Nucleus accumbens (tissue), 56 donors: ENCODE measurements around the gene EHD1.

ENCODE experiments used
- DNase-seq, 56 donors: peaks; one replicate each; lab custom pipeline; 2025; lab: John Stamatoyannopoulos, UW

Gene EHD1

DNA sequence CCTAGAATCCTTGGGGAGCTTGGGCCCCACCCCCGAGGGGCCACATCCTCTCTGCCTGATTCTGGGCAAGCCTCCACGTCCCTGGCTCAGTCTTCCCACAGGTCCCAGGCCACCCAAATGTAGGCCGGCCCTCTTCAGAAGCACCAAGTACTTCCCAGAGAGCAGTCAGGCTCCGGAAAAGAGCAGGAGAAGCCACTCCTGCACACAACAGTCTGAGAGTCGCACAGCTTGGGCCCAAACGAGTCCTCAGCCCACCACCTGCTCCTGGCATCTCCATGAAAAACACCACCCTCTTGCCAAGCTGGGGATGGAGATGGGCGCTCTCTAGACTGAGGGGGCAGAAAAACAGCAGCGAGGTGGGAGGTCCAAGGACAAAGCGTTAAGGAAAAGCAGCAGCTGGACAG, 15.4 kb downstream of the EHD1 start:
- DNase-seq: peak in 1 of 56 donors; percentile 20

DNA sequence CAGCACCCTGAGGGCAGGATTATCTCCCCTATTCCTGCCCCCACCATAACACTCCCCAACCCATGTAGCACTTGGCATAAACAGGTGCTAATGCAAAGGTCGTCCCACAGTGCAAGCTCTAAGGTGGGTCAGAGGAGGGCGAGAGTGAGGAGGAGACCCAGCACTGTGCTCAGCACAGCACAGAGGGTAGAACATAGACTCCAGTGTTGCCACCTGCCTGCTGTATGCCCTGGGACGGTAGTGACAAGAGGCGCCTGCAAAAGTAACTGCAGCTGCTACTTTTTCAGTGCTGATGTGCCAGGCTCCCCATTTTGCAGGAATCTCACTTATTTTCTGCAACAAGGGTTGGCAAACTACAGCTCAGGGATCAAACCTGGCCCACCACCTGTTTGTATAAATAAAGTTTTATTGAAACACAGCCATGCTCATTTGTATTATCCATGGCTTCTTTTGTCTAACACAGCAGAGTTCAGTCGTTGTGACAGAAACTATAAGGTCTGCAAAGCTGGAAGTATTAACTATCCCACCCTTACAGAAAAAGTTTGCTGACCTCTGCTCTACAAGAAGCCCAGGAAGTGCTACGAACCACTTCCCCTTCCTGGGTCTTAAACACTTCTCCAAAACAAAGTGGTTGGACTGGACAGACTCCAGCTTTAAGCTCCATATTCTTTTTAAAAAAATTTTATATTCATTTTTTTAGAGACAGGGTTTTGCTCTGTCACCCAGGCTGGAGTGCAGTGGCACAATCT, 17.0 kb downstream of the EHD1 start:
- DNase-seq: no peak

DNA sequence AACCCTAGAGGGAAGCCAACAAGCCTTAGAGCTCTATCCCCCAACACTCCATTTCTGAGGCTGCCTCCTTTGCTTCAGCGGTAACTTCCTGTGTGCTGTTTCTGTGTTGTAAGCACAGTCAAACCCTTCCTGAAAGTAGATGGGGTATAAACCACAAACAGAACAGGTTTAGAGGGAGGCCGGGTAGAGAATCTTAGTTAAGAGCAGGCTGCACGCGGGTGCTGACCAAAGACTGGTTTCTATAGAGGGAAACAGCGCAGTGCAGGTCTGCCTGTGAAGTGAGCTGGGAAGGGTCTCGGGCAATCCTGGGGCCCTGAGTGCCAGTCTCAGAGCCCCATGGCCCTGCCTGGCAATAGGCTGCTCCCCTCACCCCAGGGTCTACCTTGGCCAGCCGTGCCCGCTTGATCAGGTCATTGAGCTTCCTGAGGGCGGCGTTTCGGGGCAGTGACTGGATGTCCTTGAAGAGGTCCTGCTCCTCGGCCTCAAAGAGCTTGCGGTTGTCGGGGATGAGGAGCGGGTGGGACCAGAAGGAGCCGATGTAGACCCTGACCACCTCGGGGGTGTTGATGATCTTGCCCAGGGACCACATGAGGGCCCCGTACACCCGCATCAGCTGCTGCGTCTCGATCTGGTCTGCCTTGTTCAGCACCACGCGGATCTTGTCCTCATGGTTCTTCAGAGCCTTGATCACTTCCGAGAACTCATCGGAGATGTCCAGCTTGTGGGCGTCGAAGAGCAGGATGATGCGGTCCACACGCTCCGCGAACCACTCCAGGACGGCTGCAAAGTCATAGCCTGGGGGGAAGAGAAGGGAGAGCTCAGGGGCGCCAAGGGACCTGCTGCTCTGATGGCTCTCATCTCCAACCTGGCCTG, 18.6 kb downstream of the EHD1 start:
- DNase-seq: no peak

DNA sequence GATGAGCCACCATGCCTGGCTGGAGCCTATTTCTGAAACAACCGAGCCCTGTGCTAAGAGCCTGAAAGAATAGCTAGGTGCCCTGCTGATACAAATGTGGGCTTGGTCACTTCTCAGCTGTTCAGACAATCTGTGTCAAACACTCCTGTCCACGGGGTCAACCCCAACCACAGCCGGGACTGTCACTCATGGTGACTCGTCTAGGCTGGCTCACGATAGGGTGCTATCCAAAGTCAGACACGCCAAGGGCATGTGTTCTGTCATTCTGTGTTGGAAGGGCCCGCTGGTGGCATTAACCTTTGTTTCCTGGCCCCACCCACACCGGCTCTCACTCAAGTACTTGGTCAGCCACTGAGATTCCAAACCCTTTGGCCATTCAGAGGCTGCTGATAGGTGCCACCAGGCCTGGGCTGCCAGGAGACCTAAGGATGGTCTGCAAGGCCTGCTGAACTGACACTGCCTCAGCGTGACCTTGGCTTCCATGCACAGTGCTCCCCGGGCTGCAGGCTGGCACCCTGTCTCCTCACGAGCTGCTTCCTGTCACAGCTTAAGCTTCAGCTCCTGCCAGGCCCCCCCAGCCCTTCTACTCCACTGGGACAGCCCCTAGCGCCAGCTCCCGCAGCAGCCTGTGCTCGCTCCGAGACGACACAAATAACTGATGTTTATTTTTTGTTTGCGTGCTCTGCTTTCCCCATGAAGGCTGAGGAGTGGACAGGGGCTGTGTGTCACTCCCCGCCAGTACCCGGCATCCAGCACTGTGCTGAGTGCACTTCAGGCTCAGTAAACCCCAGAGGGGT, 19.8 kb downstream of the EHD1 start:
- no peak for DNase-seq

DNA sequence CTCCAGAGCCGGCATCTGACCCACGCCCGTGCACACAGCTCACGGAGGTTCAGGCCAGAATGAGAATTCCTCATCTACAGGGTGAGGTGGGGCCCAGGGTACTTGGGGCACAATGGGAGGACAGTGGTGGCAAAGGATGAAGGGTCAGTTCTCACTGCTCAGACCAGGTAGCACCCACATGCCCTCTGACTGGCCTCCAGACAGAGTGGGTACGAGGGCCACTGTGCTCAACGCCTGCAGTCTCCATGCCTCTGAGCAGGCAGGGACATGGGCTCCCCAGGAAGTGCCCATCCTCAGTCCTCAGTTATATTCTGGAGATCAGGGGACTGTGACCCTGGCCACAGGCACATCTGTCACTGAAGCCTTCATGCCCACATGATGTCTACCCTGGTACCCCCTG, 20.9 kb downstream of the EHD1 start:
- DNase-seq: no peak

DNA sequence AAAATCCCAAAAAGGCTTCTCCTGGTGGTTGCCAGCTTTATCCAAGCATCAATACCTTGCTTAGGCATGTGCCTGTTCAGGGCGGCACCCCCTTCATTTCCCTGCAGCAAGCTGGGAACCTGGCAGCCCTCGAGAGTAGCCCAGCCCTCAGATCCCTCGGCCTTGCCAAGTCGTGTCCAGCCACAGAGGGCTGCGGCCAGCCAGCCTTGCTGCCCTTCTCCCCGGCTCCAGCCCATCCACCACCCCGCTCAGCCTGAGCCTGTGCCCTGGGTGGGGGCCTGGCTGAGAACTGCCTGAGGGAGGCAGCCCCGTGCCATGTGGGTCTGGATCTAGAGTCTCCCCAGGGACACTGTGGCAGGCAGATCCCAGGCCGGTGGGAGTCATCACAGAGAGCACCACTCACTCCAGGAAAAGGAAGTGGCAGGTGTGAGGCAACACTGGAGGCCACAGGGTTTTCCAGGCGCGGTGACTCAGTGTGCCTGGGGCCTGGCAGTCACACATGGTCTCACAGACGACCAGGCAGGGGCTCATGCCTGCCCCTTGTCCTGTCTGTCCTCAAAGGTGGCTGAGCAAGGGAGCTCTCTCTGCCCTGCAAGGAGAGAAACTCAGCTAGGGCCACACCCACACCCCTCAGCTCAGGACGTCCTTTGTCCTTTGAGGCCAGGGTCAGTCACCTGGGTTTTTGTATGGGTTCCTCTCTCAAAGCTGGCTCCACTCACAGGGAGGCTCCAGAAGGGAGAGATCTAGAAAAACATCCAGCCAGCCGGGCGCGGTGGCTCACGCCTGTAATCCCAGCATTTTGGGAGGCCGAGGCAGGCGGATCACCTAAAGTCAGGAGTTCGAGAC, 21.8 kb downstream of the EHD1 start:
- DNase-seq: peak in 21 of 56 donors; percentile 10 to 61 (median 32)

DNA sequence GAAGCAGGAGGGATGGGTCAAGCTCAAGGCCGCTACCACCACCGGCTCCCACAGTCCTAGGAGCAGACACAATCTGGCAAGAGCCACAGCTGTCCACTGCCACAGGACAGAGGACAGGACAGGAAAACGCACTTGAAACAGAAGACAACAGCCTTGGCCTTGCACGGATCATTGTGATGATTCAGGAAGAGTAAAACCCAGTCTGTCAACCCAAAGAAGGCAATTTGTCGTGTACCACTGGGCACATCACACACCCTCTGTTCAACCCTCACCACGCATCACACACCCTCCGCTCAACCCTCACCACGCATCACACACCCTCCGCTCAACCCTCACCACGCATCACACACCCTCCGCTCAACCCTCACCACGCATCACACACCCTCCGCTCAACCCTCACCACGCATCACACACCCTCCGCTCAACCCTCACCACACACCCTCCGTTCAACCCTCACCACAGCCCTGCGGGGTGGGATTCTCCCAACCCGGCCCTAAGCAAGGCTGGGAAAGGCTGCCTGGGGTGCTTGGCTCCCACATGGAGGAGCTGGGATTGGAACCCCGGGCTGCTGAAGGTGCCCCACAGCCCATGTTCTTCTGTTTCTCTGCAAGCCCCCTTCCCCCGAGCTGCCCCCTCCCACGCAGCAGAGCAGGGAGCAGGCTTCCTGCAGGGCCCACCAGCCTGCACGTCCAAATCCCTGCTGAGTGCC, 22.7 kb downstream of the EHD1 start:
- no peak for DNase-seq

DNA sequence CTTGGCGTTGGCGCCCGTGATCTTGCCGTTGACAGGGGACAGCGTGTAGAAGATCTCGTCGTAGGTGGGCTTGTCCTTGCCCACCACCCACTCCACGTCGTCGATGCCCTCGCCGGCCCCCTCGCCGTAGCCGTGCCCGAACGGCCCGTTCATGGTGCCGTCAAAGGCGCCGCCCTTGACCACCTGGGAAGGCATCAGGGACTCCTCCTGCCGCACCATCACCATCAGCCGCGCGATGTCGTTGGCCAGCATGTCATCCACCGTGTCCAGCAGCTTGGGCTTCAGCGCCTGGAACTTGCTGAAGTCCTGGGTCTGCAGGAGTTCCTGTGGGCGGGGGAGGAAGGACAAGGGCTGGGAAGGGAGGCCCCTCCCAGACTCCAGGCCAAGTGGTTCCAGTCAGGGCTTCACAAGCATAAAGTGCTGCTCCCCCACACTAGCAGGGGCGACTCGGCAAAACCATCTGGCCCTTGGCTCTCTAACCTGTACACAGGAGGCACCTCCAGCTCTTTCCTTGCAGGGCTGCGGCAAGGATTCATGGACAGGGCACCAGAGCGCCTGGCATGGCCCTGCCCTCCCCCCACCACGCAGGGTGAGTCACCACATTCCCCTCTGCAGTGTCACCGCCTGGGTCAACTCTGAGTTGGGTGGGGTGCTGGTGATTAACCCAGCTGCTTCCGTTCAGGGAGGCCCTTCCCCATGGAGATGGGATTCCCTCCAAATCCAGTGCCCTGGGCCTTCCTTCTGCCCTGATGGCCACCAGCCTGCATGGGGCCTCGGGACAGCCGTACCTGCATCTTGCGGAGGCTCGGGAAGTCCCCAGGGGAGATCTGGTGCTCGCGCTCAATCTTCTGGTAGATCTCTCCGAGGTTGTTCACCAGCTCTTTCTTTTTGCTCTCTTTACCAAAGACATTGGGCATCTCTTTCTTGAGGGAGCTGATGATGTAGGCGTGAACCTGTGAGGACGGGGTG, 23.6 kb downstream of the EHD1 start:
- peak in 3 of 56 donors; percentile 16 to 66 (median 22) for DNase-seq

DNA sequence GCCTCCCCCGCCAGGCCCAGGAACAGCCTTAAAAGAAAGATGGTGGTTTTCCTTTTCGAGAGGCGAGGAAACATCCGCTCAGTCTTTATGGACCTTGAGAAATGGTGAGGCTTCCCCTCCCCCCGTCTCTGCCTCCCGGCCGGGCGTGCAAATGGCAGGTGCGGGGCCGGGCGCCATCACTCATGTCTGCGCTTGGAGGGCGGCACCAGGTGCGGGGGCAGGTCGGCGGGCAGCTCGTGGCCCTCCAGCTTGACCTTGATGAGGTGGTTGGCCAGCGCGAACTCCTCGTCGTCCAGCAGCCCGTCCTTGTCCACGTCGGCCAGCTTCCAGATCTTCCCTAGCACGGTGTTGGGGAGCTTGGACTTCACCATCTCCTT, 24.3 kb downstream of the EHD1 start:
- no peak for DNase-seq

DNA sequence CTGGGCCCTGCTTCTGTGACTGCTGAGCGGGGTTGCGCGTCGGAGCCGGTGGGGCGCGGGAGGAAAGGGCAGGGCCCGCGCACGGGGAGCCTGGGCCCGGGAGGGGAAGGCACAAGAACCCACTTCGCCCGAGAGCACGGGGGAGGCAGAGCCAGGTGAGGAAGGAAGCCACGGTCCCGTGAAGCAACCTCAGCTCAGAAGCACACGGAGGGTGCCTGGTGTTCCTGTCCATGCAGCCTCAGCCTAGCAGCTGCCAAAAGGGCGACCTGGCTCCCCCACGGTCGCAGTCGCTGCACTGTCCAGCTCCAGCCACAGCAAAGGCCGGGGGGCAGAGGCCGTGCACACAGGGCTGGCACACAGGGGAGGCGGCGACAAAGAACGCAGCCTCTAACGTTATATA, 24.7 kb downstream of the EHD1 start:
- no peak for DNase-seq

DNA sequence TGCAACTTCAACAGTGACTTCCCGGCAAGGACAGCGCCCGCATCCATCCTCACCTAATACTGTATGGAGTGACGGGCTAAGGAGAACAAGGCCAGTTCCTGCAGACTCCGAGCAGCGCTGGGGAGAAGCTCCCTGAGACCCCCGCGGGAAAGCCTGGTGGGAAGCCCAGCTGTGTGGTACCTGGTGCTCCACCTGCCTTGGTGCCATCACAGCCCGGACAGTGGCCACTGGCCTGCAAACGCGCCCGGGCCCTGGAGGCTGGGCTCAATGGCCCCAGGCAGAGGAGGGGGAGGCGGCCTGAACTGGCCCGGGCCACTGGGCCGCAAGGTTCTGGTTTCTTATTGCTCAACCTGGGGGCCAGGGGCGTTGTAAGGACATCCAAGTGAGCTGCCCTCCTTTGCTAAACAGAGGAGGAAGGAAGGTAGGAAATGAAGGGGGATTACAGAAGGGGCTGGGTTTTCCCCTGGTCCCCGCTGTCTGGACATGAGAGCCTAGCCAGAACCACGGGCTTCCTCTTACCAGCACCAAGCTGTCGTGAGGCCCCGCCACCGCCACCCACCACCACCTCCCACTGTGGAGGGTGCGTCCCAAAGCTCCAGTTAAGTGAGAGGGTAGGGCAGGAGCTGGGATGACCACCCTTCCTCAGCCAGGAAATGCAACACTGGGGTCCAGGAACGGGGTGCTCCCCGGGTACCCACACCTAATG, 25.5 kb downstream of the EHD1 start:
- DNase-seq: no peak

DNA sequence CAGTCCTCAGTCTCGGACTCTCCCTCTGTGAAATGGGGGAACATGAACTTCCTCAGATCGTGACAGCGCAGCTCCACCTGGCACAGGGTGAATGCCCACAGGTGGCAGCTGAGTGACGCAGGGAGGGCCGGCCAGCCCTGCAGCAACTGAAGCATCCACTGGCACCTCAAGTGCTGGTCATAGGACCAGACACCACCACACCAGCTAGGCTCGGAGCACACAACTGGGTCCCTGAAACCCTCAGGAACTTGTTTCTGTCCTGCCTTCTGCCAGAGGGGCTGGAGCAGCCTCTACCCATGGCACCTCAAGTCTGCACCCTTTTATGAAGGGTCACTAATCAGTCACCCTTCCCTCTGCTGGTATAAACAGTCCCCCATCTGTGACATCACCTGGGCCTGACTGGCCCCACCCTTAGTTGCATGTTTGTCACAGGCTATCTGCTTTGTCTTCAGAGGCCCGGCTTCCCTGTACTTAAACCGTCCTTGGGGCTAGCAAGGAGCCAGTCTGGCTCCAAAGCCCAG, 26.5 kb downstream of the EHD1 start:
- no peak for DNase-seq

DNA sequence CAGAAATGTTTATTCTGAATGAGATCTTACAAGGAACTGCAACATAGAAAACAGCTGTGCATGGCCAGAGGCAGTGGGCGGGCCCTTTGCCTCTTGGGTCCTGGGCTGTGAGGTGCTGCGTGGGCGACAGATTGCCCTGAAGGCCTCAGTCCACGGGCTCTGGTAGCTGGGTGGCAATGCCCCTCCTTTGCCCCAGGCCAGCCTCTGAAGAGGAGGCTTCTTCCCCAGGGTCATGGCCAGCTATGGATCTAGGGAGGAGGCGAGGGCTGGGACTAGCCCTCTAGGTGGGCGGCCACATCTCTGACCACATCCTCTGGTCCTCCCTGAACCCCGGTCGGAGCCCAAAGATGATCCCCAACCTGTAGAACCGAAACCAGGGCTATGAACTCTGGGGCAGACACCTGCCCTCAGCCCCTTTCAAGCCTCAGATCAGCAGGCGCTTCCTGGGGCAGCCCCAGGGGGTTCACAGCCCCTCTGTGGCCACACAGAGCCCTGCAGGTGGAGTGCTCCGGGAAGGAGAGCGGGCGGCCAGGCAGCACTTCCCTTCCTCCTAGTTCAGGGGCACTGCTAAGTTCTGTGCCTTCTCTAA, 27.3 kb downstream of the EHD1 start:
- no peak for DNase-seq

DNA sequence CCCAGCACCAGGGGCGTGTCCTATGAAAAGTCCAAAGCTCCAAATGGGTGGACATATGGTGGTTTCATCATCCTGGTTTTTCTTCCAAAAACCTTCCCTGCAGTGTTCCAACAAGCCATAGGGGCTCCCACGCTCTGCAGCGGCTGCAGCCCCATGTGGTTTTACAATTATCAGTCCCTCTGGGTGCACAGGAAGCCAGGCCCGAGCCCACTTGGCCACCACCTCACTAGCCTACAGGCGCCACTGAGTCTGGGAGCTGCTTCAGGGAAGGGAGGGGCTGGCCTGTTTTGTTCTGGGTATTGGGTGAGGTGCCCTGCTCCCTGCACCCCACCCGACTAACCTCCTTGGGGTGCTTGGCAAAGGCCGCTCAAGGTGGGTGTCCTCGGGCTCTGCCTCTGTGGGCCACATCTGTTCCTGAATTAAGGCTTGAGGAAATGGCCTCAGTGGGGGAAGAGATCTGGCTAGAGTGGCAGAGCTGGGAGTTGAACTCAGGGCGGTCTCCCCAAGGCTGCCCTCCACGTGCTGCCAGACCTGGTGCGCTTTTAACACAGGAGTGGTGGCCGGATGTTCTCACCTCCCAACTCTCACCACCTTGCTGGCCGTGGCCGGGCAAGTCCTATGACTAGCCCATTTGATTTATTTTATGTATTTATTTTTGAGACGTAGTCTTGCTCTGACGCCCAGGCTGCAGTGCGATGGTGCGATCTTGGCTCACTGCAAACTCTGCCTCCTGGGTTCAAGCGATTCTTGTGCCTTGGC, 28.6 kb downstream of the EHD1 start:
- DNase-seq: no peak

DNA sequence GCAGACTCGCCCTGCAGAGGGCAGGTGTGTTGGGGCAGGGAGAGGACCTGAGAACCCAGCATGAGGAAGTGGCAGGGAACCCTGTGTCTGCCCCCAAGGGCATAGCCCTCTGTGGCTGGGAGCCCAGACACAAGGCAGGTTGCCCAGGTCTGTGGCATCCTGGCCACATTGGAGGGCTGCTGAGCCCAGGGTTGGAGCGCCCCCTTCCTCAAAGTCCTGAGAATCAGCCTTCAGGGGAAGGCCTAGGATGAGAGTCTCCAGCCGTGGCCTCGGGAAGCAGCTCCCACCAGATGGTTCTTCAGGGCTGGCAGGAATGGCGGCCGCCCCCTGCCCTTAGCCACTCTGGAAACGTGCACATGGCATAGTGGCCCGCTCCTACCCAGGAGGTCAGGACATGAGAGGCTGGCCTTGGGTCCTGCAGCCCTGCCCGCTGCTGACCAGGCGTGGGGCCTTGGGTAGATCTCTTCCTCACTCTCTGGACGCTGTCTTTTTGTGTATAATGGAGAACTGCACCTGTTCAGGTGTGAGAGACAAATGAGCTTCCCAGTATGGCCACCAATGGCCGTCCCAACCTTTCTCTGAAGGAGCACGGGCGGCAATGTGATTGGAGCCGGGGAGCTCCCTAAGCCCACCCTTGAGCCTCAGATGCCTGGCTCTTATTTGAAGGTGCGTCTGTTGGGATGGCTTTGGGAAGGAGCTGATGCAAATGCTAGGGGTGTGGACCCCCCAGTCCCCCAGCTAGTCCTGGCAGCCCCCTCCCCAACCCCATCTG, 29.4 kb downstream of the EHD1 start:
- DNase-seq: no peak
